ENCODE results near the gene GPR156. TPM values are rescaled to one million over a fixed set of nuclear protein-coding genes. Genes with fewer than 3 reads are reported as not detected.

GPR156 gene
- total RNA-seq, 4 donors from 2014 or later = 0.21 to 2.1 (median 0.50) TPM

DNA sequence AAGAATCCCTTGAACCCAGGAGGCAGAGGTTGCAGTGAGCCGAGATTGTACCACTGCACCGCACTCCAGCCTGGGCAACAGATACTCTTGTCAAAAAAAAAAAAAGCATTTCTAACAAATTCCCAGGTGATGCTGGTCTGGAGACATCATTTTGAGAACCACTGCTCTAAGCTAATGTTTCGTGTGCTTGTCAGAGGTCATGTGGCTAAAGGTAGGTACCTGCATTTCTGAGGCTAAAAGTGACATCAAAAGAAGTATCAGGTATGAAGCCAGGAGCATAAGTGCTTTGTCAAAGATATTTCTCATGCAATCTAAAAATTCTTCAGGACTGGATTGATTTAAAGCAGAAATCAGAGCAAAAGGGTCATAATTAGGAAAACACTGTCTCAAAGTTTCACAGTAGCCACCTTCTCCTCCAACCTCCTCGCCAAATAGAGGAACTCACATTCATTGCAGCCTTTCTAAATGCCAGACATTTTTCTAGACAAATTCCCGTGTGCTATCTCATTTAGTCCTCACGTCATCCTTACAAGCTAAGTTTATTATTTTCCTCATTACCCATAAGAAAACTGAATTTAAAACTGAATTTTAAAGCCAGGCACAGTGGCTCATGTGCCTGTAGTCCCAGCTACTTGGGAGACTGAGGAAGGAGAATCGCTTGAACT is 165.0 kb downstream of the GPR156 start:
- 88 to 90% methylated on average over 7 of the region's 7 CpGs for WGBS, 2 donors
- Histone ChIP-seq H3K4me3 (no peak overlapping the region), H3K4me1 (no peaks in the 10 kb centered on the region), H3K27me3 (no peaks in the 10 kb centered on the region), H3K9me3 (peaks cover 0 to 40% (median 0%) of the 10 kb centered on the region in 4 donors), H3K36me3 (no peaks in the 10 kb centered on the region), H3K27ac (no peak overlapping the region)
- DNase-seq (ENCODE audit: low spot score in 2 of 2) = no peak
- TF ChIP-seq POLR2A (IDR thresholded peaks at IDR 0.05) (no peak), EP300 (IDR thresholded peaks at IDR 0.05) (no peak)
- TF ChIP-seq, protein P1, sequence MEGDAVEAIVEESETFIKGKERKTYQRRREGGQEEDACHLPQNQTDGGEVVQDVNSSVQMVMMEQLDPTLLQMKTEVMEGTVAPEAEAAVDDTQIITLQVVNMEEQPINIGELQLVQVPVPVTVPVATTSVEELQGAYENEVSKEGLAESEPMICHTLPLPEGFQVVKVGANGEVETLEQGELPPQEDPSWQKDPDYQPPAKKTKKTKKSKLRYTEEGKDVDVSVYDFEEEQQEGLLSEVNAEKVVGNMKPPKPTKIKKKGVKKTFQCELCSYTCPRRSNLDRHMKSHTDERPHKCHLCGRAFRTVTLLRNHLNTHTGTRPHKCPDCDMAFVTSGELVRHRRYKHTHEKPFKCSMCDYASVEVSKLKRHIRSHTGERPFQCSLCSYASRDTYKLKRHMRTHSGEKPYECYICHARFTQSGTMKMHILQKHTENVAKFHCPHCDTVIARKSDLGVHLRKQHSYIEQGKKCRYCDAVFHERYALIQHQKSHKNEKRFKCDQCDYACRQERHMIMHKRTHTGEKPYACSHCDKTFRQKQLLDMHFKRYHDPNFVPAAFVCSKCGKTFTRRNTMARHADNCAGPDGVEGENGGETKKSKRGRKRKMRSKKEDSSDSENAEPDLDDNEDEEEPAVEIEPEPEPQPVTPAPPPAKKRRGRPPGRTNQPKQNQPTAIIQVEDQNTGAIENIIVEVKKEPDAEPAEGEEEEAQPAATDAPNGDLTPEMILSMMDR (IDR thresholded peaks at IDR 0.05) = no peak

Small RNA genes within 50 kb of the gene (small RNA-seq; reads per million reads assigned to genes)
- gene RF00019 (not detected), gene RN7SL397P (not detected)

Other genes starting within 250 kb of the GPR156 start
- gene GSK3B, start 190.8 kb downstream of the GPR156 start, total RNA-seq = 10 to 100 TPM; 22.6 to 39.3 (median 28.5) TPM
- gene LRRC58, start 64.1 kb upstream of the GPR156 start, total RNA-seq = 10 to 100 TPM; 36.6 to 53.2 (median 44.0) TPM
- 100 to 1,000 TPM; 389 to 942 (median 486) TPM for gene FSTL1, start 165.8 kb upstream of the GPR156 start, total RNA-seq

Measured in tibial nerve (tissue), 4 donors.